HepG2 (cell line): Measurements from ENCODE around the gene AQP7. TPM values are rescaled to one million over a fixed set of nuclear protein-coding genes. Genes with fewer than 3 reads are reported as not detected.

ENCODE experiments used
- ARNT2 ChIP-seq: sonication (generic); formaldehyde crosslinking; IDR thresholded peaks from 2 replicates; pipeline ENCODE4 v1.8.0; 2022; ENCODE audit warnings: mild to moderate bottlenecking, low read depth, missing genetic modification reagents, moderate library complexity
- BORCS8-MEF2B ChIP-seq: sonication (generic); formaldehyde crosslinking; IDR thresholded peaks from 2 replicates; pipeline ENCODE4 v1.8.0; 2022; ENCODE audit warnings: mild to moderate bottlenecking, missing genetic modification reagents
- CCAR2 ChIP-seq: fragments of 200-400 bp; formaldehyde crosslinking; optimal IDR thresholded peaks from 2 replicates; pipeline ENCODE3; 2018; ENCODE audit warnings: low read depth, mild to moderate bottlenecking, low read length, moderate library complexity
- FOXK2 ChIP-seq: fragments of 450-650 bp; IDR thresholded peaks from 2 replicates; pipeline ENCODE4 v1.6.1; 2016
- NCOA5 ChIP-seq: sonication (generic); formaldehyde crosslinking; IDR thresholded peaks from 2 replicates; pipeline ENCODE4 v1.4.0; 2020; ENCODE audit warnings: missing genetic modification reagents
- PPARG ChIP-seq: conservative IDR thresholded peaks from 2 replicates; pipeline ENCODE4 v1.6.1; 2016; ENCODE audit warnings: missing biosample characterization, missing genetic modification reagents
- RELA ChIP-seq: sonication (generic); formaldehyde crosslinking; IDR thresholded peaks from 2 replicates; pipeline ENCODE4 v1.4.0; 2020; ENCODE audit warnings: missing genetic modification reagents
- SRF ChIP-seq: IDR thresholded peaks from 2 replicates; pipeline ENCODE4 v1.6.1; 2011; ENCODE audit warnings: mild to moderate bottlenecking, low read depth, low read length, moderate library complexity
- STAG1 ChIP-seq: sonication (generic); formaldehyde crosslinking; IDR thresholded peaks from 2 replicates; pipeline ENCODE4 v1.4.0; 2020; ENCODE audit warnings: missing genetic modification reagents
- TARDBP ChIP-seq: sonication (generic); formaldehyde crosslinking; IDR thresholded peaks from 2 replicates; pipeline ENCODE4 v1.8.0; 2022; ENCODE audit warnings: mild to moderate bottlenecking, missing genetic modification reagents
- XRCC5 ChIP-seq: fragments of 200-400 bp; formaldehyde crosslinking; optimal IDR thresholded peaks from 2 replicates; pipeline ENCODE3; 2017; ENCODE audit warnings: mild to moderate bottlenecking, low read length
- ZC3H13 ChIP-seq: sonication (generic); formaldehyde crosslinking; IDR thresholded peaks from 2 replicates; pipeline ENCODE4 v1.8.1; 2023; ENCODE audit warnings: mild to moderate bottlenecking, missing genetic modification reagents, moderate library complexity
- ZNF232 ChIP-seq: sonication (generic); formaldehyde crosslinking; IDR thresholded peaks from 2 replicates; pipeline ENCODE4 v1.4.0; 2020; ENCODE audit warnings: missing genetic modification reagents, borderline replicate concordance
- ZNF572 ChIP-seq: sonication (generic); formaldehyde crosslinking; IDR thresholded peaks from 2 replicates; pipeline ENCODE4 v1.5.1; 2020; ENCODE audit warnings: mild to moderate bottlenecking, missing genetic modification reagents
- ZNF687 ChIP-seq: sonication (generic); formaldehyde crosslinking; IDR thresholded peaks from 2 replicates; pipeline ENCODE4 v1.5.1; 2020; ENCODE audit warnings: mild to moderate bottlenecking, missing genetic modification reagents, moderate library complexity
- ZNF713 ChIP-seq: sonication (generic); formaldehyde crosslinking; IDR thresholded peaks from 2 replicates; pipeline ENCODE4 v1.4.0; 2020; ENCODE audit warnings: mild to moderate bottlenecking, missing genetic modification reagents
- ZNF749 ChIP-seq: sonication (generic); formaldehyde crosslinking; IDR thresholded peaks from 2 replicates; pipeline ENCODE4 v1.8.0; 2022; ENCODE audit warnings: mild to moderate bottlenecking, missing genetic modification reagents, moderate library complexity, borderline replicate concordance
- ZNF772 ChIP-seq: sonication (generic); formaldehyde crosslinking; IDR thresholded peaks from 2 replicates; pipeline ENCODE4 v1.5.0; 2020; ENCODE audit warnings: mild to moderate bottlenecking, missing genetic modification reagents
- ZSCAN22 ChIP-seq: sonication (generic); formaldehyde crosslinking; IDR thresholded peaks from 2 replicates; pipeline ENCODE4 v1.4.0; 2020; ENCODE audit warnings: mild to moderate bottlenecking, missing genetic modification reagents
- polyA plus RNA-seq, 8 experiments: library from polyadenylated mRNA; depleted of rRNA in 3 of 8; stranded (reverse) in 7 of 8; unstranded in 1 of 8; fragments of >200 nt; fragmentation: Illumina TruSeq in 4 of 8; extraction: Trizol in 4 of 8; gene quantifications; 2 replicates each; pipeline versions ENCODE4 v1.2.1 to v1.2.3, GENCODE V29; 2011 to 2016; ENCODE audit warnings: low read depth in 4 of 8, missing spikeins in 1 of 8, mixed read lengths in 1 of 8; ENCODE audit not compliant: insufficient read depth in 1 of 8
- total RNA-seq, 5 experiments: library from RNA; depleted of rRNA; stranded (reverse); fragments of >200 nt; fragmentation: Illumina TruSeq; extraction: Trizol; gene quantifications; 2 replicates each; pipeline ENCODE4 v1.2.3, GENCODE V29; 2016; ENCODE audit warnings: low read depth in 1 of 5
- TF ChIP-seq, protein P1 (sequence below): sonication (generic); formaldehyde crosslinking; IDR thresholded peaks from 2 replicates; pipeline ENCODE4 v1.4.0; 2020; ENCODE audit warnings: missing genetic modification reagents, borderline replicate concordance
- TF ChIP-seq, protein P2 (sequence below): sonication (generic); formaldehyde crosslinking; IDR thresholded peaks from 2 replicates; pipeline ENCODE4 v1.8.1; 2022; ENCODE audit warnings: mild to moderate bottlenecking, missing genetic modification reagents

AQP7 gene
- total and polyA plus RNA-seq, 2 of the 13 experiments (the other 11 are each of a cell fraction or from before 2014, with no cell fraction given) = 1.9 to 2.1 TPM

DNA sequence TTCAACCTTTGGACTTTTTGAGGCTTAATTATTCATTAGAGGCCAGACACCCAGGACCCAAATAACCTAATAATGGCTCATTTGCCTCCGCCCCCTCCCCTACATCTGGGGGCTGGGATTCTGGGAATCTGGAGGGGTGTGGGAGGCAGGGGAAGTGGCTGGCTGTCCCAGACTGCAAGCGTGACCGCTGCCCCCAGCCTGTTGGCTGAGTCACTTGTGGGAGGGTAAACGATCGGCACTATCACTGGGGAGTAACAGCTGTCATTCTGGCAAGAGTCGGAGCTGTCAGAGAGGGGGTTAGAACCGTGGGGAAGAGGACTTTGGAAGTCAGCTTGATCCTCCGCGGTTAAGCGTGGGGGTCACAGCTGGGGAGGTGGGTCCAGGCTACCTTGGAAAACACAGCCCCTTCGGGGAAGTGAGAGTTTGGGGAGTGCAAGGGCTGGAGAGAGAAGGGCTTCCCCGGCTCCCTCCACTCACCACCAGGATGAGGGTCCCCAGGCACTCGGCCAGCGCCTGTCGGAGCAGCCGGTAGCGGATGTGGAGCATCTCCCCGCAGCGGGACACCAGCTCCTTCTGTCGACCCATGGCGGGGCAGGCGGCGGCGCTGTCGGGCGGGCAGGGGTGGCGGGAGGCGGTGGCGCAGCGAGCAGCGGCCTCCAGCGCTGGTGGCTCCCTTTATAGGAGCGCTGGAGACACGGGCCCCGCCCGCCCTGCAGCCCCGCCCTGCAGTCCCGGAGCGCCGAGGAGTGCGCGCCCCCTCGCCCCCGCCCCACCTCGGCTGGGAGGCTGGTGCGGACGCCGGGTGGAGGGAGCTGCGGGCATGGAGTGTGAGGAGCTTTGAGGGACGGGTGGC lies 44.8 kb upstream of the AQP7 start, which contains the start of gene AQP3 (continued):
- TF ChIP-seq ZNF687 (CRISPR knock-in tag) (peak; percentile 47; the same call in 1 of the 2 replicates), STAG1 (CRISPR knock-in tag) (peak; percentile 19; the same call in 1 of the 2 replicates), FOXK2 (no peak), TARDBP (CRISPR knock-in tag) (no peak), NCOA5 (no peak), ZNF232 (CRISPR knock-in tag) (no peak), ZNF749 (CRISPR knock-in tag) (peak; percentile 33; the same call in 1 of the 2 replicates), ZNF713 (no peak), CCAR2 (no peak), ZNF572 (CRISPR knock-in tag) (no peak), PPARG (CRISPR knock-in tag) (no peak), ZC3H13 (no peak), BORCS8-MEF2B (CRISPR knock-in tag) (peak; percentile 53; the same call in 1 of the 2 replicates), XRCC5 (no peak), ZSCAN22 (CRISPR knock-in tag) (no peak), SRF (no peak), ARNT2 (CRISPR knock-in tag) (no peak), RELA (CRISPR knock-in tag) (no peak), ZNF772 (CRISPR knock-in tag) (no peak; the same call in 1 of the 2 replicates)
- TF ChIP-seq, protein P1, sequence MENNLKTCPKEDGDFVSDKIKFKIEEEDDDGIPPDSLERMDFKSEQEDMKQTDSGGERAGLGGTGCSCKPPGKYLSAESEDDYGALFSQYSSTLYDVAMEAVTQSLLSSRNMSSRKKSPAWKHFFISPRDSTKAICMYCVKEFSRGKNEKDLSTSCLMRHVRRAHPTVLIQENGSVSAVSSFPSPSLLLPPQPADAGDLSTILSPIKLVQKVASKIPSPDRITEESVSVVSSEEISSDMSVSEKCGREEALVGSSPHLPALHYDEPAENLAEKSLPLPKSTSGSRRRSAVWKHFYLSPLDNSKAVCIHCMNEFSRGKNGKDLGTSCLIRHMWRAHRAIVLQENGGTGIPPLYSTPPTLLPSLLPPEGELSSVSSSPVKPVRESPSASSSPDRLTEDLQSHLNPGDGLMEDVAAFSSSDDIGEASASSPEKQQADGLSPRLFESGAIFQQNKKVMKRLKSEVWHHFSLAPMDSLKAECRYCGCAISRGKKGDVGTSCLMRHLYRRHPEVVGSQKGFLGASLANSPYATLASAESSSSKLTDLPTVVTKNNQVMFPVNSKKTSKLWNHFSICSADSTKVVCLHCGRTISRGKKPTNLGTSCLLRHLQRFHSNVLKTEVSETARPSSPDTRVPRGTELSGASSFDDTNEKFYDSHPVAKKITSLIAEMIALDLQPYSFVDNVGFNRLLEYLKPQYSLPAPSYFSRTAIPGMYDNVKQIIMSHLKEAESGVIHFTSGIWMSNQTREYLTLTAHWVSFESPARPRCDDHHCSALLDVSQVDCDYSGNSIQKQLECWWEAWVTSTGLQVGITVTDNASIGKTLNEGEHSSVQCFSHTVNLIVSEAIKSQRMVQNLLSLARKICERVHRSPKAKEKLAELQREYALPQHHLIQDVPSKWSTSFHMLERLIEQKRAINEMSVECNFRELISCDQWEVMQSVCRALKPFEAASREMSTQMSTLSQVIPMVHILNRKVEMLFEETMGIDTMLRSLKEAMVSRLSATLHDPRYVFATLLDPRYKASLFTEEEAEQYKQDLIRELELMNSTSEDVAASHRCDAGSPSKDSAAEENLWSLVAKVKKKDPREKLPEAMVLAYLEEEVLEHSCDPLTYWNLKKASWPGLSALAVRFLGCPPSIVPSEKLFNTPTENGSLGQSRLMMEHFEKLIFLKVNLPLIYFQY (CRISPR knock-in tag) = no peak
- TF ChIP-seq, protein P2, sequence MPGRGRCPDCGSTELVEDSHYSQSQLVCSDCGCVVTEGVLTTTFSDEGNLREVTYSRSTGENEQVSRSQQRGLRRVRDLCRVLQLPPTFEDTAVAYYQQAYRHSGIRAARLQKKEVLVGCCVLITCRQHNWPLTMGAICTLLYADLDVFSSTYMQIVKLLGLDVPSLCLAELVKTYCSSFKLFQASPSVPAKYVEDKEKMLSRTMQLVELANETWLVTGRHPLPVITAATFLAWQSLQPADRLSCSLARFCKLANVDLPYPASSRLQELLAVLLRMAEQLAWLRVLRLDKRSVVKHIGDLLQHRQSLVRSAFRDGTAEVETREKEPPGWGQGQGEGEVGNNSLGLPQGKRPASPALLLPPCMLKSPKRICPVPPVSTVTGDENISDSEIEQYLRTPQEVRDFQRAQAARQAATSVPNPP = no peak
